Hepatocyte (in vitro differentiated cells): Measurements from ENCODE around the gene GRAMD1A.

Experiments
- CTCF ChIP-seq: fragments of 200-600 bp; sonication (generic); IDR thresholded peaks from 2 replicates; pipeline ENCODE4 v1.5.1; 2016; ENCODE audit warnings: antibody characterized with exemption, mild to moderate bottlenecking; ENCODE audit not compliant: poor library complexity
- EZH2 ChIP-seq: fragments of 200-600 bp; sonication (generic); IDR thresholded peaks from 2 replicates; pipeline ENCODE4 v1.6.1; 2016; ENCODE audit warnings: antibody characterized with exemption, mild to moderate bottlenecking, borderline replicate concordance

GRCh38 chr19:34990578-34991192 lies 9.4 kb upstream of the GRAMD1A start:
- no peak for TF ChIP-seq CTCF
- TF ChIP-seq EZH2 = no peak
